ENCODE data around the gene SCAF4. TPM values are rescaled to one million over a fixed set of nuclear protein-coding genes. Genes with fewer than 3 reads are reported as not detected.
"Not testable (repeated sequence)": the region's sequence is repeated elsewhere in the genome, so short reads cannot be mapped to it uniquely, and the experiment has no call there.

The SCAF4 gene
- total and polyA plus RNA-seq, 3 donors from 2014 or later = 44.0 to 50.2 (median 45.3) TPM

- TF ChIP-seq CTCF (IDR thresholded peaks at IDR 0.05) = peak in 2 of 3 experiments; percentile 5 to 20
- no peak for TF ChIP-seq POLR2A (IDR thresholded peaks at IDR 0.05)
- Histone ChIP-seq H3K36me3 (ENCODE audit: low read depth, missing control alignments) (no peaks in the 10 kb centered on the region), H3K27me3 (no peaks in the 10 kb centered on the region), H3K4me1 (peaks cover 3% of the 10 kb centered on the region), H3K27ac (peak within 1 kb of the TSS; percentile 61 to 92), H3K9me3 (no peaks in the 10 kb centered on the region), H3K4me3 (peak within 1 kb of the TSS; percentile 66 to 94)
- DNase-seq = peak; percentile 97
- intact Hi-C loops (cut with DNase I; ENCODE audit: low total_unique reads) = loop anchor here (10.0 kb wide), 1 partner anchor 75 kb away; the partner anchor contains the start of gene SCAF4
- WGBS, 2 donors = 0 to 2% methylated on average over 9 to 71 of the region's 87 CpGs
Observed at GRCh38 chr21:31659536-31660258, 72.2 kb downstream of the SCAF4 start, which contains the start of gene SOD1. TSS of gene SOD1 (plus strand) at chr21:31659693. CDS start at chr21:31659770, 77 bp downstream.

GRCh38 chr21:31659286-31659535 is 72.7 kb downstream of the SCAF4 start:
- TF ChIP-seq POLR2A (IDR thresholded peaks at IDR 0.05) (no peak), CTCF (IDR thresholded peaks at IDR 0.05) (peak in 1 of 3 experiments; percentile 17)
- peak overlapping the region; percentile 66 to 94 for H3K4me3 ChIP-seq
- no peaks in the 10 kb centered on the region for H3K9me3 ChIP-seq
- no peaks in the 10 kb centered on the region for H3K27me3 ChIP-seq
- H3K4me1 ChIP-seq = peaks cover 3% of the 10 kb centered on the region
- peak overlapping the region; percentile 24 to 92 for H3K27ac ChIP-seq
- DNase-seq = no peak
- intact Hi-C loops (cut with DNase I; ENCODE audit: low total_unique reads) = loop anchor here (10.0 kb wide), 1 partner anchor 76 kb away; the partner anchor contains the start of gene SCAF4
- 1% methylated on average over 16 to 18 of the region's 18 CpGs for WGBS, 2 donors
- no peaks in the 10 kb centered on the region for H3K36me3 ChIP-seq (ENCODE audit: low read depth, missing control alignments)

- DNase-seq = peak; percentile 57
- 36 to 52% methylated on average over 9 of the region's 9 CpGs for WGBS, 2 donors
Observed at GRCh38 chr21:31658053-31658452, 73.9 kb downstream of the SCAF4 start.

GRCh38 chr21:31656199-31657095 is 75.5 kb downstream of the SCAF4 start:
- H3K4me1 ChIP-seq = peaks cover 3% of the 10 kb centered on the region
- TF ChIP-seq POLR2A (IDR thresholded peaks at IDR 0.05) (no peak), CTCF (IDR thresholded peaks at IDR 0.05) (no peak)
- no peaks in the 10 kb centered on the region for H3K9me3 ChIP-seq
- WGBS, 2 donors = 93 to 94% methylated on average over 13 of the region's 13 CpGs
- no peak overlapping the region for H3K27ac ChIP-seq
- no peaks in the 10 kb centered on the region for H3K36me3 ChIP-seq (ENCODE audit: low read depth, missing control alignments)
- DNase-seq = no peak
- no peaks in the 10 kb centered on the region for H3K27me3 ChIP-seq
- no peak overlapping the region for H3K4me3 ChIP-seq
- intact Hi-C loops (cut with DNase I; ENCODE audit: low total_unique reads) = loop anchor here (10.0 kb wide), 1 partner anchor 78 kb away; the partner anchor contains the start of gene SCAF4

More at GRCh38 chr21:31658053-31658452, 73.9 kb downstream of the SCAF4 start:
- H3K36me3 ChIP-seq (ENCODE audit: low read depth, missing control alignments) = no peaks in the 10 kb centered on the region
- no peak overlapping the region for H3K27ac ChIP-seq
- TF ChIP-seq CTCF (IDR thresholded peaks at IDR 0.05) (no peak), POLR2A (IDR thresholded peaks at IDR 0.05) (no peak)
- H3K4me3 ChIP-seq = no peak overlapping the region
- no peaks in the 10 kb centered on the region for H3K27me3 ChIP-seq
- intact Hi-C loops (cut with DNase I; ENCODE audit: low total_unique reads) = loop anchor here (10.0 kb wide), 1 partner anchor 77 kb away; the partner anchor contains the start of gene SCAF4
- no peaks in the 10 kb centered on the region for H3K9me3 ChIP-seq
- peaks cover 3% of the 10 kb centered on the region for H3K4me1 ChIP-seq

- H3K27me3 ChIP-seq; H3K4me1 ChIP-seq; H3K36me3 ChIP-seq (ENCODE audit: low read depth, missing control alignments); H3K4me3 ChIP-seq; H3K9me3 ChIP-seq; DNase-seq; H3K27ac ChIP-seq: not testable (repeated sequence)
- intact Hi-C loops (cut with DNase I; ENCODE audit: low total_unique reads) = loop anchor here (10.0 kb wide), 1 partner anchor 80 kb away; the partner anchor contains the start of gene SCAF4
- WGBS, 2 donors = 91% methylated on average over 21 of the region's 21 CpGs
Observed at GRCh38 chr21:31654821-31655580, 76.9 kb downstream of the SCAF4 start.
